Measurements from ENCODE around the gene MAP7.
"Not testable (repeated sequence)": the region's sequence is repeated elsewhere in the genome, so short reads cannot be mapped to it uniquely, and the experiment has no call there.

The MAP7 gene

DNA sequence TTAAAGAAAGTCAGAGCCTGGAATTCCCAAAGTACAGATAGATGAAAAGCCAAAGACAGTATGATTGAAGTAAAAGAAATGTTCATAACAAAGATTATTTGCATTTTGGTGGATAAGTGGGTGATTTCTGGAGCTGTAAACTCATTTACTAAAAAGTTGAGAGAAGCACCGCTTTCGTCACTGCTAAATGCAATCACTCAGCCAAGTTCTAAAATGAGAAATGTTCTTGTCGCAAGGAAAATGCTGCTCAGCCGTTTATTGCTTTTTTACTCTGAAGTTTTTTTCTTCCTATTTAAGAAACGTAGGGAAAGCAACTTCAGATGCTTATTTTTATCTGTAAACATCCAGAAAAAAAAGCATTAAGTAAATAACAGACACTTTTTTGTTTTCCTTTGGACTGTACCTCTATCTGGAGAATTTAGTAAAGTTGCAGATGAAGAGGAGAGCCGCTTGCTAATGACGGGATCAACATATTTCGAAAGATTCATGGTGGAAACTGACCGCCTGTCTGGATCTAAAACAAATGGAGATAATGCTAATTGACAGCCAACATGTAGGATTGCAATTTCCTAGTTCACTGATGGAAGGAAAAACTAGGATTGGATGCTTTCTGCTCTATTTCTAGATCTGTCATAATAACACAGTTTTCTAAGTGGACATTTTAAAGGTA, 166.8 kb downstream of the MAP7 start:
- DNase-seq (ENCODE audit: low read depth): no peak

DNA sequence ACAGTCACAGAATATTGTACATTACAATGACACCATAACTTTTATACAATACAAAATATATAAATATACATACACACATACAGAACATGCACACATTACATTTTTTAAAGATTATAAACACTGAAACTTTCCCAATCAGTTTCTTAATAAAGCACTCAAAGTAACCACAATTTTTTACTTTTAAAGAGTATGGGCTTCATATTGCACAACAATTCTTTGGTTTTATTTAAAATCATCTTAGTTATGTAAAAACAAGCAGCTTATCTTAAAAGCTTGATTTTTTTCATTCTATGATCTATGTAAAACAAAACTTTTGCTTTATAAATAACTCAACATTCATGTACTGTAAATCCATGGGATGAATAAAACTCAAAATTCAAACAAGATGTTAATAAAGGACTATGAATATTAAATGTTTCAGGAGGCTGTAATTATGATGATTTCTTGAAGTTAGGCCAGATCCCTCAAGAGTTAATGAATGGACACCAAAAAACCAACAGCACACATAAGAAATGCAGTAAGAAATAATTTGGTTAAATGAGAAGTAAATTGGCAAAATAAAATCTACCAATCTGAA, 167.5 kb downstream of the MAP7 start:
- DNase-seq (ENCODE audit: low read depth): no peak

DNA sequence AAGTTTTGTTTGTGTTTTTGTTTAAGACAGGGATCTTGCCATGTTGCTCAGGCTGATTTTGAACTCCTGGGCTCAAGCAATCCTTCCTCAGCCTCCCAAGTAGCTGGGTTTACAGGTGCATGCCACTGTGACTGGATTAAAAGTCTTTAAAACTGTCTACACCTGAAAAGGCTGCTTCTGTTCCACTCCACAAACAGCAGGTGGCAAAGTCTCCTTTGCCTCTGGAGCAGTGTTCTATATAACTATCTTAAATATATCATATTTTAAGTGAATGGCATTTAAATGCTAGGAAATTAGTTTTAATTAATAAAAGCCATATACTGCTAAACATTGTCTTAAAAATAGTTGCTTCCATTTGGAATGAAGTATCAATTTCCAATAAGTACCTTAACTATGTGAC, 171.3 kb downstream of the MAP7 start:
- DNase-seq (ENCODE audit: low read depth): peak; percentile 3

DNA sequence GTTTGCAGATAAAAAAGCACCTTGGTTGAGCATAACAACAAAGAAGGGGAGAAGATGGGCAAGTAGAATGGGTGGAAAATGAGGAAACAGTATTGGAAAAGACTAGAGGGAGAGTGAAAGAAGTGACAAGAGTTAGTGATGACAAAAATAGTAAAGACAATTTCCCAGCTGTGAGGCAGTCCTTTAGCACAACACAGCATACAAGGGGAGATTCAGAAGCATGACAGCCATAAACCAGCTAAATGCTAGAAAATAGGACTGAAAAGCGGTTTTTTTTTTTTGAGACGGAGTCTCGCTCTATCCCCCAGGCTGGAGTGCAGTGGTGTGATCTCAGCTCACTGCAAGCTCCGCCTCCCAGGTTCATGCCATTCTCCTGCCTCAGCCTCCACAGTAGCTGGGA, 174.4 kb downstream of the MAP7 start:
- DNase-seq (ENCODE audit: low read depth): not testable (repeated sequence)

DNA sequence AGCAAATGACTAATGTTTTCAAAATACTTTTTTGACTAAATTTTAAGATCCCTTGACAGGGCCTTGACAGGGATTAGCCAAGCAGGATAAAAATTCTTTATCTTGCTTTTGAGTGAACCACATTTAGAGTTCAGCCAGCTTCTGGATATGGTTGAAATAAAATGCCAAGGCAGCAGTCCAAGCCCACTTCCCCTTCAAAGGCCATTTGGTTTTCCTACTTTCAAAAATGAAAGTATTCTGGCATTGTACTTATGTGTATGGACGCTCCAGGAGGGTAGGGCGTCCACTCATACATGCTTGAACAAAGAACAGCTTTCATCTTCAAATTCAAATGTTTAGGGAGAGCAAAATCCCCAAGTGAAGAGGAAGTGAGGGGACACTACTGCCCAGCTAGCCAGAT, 178.3 kb downstream of the MAP7 start:
- DNase-seq (ENCODE audit: low read depth): no peak

DNA sequence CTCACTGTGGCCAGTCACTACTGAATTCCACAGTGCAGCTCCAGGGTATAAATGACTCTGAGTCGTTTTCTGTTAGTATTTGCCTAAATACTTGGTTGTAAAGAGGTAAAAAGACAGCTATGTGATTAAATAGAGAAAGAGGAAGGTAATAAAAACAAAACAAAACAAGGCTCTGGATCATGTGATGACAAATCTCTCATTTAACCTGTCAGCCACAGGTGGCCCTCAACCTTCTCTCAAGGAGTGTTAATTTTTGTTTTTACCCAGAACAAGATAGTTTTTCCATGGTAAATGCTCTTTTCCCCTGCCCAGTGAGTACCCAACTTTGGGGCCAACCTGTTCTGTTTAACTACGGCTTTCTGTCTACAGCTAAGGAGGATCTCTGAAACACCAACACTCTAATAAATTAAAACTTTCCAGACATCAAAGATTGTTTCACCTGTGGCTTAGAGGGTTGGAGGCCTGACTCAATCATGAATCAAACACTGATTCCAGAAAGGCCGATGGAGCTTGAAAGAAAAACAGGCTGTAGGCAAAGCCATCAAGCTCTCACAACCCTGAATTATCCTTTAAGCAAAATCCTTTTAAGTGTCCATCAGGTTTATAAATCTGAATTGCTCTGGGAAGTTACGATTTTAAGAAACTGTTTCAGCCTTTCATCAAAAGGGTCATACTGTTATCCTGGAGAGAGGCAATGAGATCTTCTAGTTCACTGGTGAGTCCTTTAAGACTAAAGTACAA, 179.1 kb downstream of the MAP7 start:
- DNase-seq (ENCODE audit: low read depth): no peak

DNA sequence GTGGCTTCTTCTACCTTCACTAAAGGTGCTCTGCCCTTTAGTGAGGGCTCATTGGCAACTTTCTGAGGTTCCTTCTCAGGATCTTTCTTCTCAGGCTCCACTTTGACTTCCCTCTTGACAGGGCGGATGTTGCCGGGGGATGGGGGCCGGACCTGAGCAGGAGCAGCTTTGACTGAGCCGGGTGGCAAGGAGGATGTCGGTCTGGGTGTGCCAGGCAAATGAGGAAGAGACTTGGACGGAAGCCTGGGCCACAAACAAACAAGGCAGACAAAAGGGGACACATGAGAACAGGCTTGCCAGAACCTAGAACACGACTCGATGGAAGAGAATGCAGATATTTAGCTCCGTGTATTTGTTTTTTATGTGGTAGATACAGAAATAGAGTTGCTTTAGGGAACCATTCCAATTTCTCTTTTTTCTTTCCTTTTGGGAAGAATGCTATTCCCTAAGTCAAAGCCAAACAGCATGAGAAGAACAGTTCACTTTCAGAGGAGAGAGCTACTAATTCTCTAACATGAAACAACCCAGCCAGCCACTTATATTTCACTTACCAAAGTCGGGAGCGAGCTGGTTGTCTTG, 184.4 kb downstream of the MAP7 start:
- DNase-seq (ENCODE audit: low read depth): no peak

DNA sequence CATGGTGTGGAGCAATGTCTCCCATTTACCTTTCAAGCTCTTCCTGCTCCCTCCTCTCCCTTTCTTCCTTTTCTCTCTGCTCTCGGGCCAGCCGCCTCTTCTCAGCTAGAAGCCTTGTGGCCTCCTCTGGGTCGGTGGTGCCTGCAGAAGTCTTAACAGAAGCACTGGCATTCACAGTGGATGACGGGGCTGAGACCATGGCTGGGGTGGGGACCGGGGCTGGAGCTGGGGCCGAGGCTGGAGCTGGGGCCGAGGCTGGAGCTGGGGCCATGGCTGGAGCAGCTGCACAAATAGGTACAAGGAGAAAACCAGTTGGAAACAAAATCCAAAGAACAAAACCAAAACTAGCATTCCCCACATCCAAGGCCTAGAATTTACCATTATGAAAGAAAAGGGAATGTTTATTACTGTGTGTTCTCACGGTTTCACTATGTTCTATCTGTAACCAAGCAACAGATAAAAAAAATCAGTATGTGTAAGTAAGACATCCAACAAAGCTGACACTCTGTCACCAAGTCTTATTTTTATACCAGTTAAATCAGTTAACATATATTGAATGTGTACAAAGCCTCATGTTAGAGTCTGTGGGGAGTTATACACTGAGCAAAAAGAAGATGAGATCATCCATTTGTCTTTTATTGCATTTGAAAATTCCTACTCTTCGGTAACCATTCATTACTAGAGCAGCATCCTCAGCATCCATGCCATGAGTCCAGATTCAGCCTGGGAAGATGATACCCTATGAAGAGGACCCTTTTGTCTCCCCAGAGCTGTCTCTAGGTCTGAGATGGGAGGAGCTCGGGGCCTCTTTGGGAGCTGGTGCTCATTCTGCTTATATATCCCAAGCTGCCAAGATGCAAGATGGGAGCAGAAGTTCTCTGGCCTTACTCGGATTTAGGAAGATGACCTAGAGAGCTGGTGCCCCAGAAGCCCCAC, 187.5 kb downstream of the MAP7 start:
- DNase-seq (ENCODE audit: low read depth): no peak

DNA sequence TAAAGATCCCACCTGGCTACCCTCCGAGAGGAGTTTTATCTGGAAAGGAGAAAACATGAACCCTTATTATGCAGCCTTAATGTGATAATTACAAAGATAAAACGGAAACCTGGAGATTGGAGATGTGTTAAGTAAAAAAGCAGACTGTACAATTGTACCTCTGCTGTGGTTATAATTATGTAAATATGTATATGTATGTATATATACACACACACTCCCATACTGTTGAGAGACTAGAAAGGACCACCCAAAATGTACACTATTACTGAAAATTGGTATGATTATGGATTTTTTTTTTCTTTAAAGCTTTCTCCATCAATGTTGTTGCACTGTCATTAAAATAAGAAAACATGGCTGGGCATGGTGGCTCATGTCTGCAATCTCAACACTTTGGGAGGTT, 188.4 kb downstream of the MAP7 start:
- no peak for DNase-seq (ENCODE audit: low read depth)

DNA sequence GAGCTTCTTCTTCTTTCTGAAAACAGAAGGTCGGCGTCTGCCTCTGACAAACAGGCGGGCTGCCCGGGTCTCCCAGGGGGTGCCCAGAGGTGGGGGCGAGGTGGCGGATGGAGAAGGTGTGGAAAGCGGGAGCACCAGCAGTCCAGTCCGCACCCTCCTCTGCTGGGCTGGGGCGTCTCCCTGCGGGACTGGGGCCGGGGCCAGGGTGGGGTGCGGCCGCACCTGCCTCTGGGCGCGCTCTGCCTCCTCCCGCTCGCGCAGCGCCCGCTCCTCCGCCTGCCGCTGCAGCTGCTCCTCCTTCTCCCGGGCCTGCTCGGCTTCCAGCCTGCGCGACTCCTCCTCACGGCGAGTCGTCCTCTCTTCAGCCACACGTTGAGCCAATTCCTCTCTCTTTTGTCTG, 189.4 kb downstream of the MAP7 start:
- DNase-seq (ENCODE audit: low read depth): no peak

DNA sequence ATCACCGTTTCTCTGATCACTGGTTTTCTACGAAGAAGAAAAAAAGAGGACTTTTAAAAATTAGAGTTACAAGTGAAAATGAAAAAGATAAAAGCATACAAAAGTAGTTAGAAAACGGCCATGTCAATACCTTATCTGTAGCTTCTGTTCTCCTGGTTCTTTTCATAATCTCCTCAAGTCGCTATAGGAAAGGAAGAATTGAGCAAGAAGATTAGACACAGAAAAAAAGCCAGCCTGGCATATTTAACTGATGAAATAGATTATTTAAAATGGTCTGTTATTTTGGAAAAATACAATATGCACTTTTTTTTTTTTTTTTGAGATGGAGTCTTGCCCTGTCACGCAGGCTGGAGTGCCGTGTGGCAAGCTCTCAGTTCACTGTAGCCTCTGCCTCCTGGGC, 190.4 kb downstream of the MAP7 start:
- no peak for DNase-seq (ENCODE audit: low read depth)

DNA sequence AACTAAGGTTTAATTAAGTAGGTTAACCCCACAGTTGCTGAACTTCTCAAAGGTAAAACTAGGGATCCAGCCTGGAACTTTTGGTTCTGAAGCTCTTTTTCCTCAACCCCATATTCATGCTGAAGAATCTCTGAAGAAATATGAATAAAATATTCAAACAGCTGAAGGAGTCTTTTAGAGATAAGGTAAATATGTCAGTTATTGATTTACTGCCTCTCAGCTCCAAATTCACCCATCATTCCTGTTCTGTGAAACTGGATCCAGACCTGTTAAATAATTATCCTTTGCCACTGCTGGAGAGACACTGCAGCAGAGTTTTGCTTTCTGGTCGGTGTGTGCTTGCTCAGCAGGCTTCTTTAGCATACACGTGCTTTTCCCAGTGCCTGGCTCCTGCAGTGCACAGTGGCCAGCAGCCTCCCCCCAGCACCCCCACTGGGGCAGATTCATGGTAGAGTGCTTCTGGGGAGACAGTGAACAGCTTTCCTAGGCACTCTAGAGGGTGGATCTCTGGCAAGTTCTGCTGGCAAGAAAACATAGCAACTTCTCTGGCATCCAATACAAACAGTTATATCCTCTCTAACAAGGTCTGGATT, 198.6 kb downstream of the MAP7 start:
- no peak for DNase-seq (ENCODE audit: low read depth)

DNA sequence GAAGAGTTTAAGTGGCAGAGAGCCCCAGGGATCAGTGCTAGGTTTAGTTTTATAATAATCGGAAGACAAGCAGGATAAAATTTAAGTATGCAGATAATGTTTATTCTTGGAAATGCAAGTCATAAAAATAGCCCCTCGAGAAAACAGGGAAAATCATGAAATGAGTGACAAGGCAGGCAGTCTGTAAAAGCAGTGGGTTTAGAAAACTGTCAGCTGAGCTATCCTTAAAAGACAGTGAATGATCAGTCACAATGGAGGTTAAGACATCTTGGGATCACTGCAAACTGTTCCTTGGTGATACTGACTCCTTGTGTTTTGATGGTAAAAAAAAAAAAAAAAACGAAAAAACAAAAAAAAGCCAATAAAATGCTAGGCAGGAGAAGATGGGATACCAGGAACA, 199.3 kb downstream of the MAP7 start:
- DNase-seq (ENCODE audit: low read depth): no peak

DNA sequence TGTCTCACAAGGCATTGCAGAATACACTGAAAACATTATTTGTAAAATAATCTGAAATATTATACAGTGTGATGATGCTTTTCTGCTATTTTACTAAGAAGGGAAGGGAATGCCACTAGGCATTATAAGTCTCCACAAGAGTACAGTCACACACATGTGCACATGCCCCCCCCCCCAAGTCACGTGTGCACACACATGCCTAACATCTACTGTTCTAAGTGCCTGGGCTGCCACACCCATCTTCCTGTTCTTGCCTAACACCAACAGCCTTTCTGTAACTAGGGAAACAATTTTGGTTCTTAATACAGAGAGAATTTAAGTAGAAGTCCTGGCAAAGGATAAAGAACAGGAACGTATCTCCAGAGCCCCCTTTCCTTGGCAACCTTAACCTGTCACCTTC, 202.4 kb downstream of the MAP7 start:
- no peak for DNase-seq (ENCODE audit: low read depth)

DNA sequence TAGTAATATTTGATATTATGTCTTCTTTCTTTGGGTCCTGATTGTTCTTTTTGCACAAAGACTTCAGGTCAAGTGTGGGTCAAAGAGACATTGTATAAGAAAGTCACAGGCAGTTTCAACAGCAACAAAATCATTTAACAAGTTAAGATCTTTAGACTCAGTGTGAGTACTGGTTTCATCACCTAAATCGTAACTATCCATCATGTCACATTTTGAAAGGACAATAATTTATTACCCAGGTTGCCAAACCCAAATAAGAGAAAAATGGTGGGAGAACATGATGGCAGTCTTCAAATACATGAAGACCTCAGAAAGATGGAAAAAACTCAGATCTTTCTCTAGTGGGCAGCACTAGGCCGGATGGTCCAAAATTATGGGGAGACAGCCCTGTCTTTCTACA, 205.1 kb downstream of the MAP7 start:
- DNase-seq (ENCODE audit: low read depth): no peak

DNA sequence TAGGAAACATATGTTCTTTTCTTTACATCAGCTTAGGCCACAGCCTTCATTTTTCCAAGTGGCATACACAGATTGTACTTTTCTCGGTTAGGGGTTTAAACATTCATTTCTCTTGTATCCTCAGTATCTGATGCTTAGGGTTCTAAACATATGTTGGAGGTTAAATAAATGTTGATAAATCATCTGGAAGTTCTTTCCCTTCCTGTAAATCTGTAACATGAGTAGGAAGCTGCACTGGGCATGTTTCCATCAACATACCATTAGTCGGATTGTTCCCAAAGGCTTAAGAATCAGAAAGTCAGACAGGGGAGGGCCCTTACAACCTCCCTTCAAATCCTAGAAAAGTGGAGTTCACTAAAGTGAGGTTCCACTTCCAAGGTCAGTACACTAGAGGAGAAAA, 205.8 kb downstream of the MAP7 start:
- DNase-seq (ENCODE audit: low read depth): no peak

DNA sequence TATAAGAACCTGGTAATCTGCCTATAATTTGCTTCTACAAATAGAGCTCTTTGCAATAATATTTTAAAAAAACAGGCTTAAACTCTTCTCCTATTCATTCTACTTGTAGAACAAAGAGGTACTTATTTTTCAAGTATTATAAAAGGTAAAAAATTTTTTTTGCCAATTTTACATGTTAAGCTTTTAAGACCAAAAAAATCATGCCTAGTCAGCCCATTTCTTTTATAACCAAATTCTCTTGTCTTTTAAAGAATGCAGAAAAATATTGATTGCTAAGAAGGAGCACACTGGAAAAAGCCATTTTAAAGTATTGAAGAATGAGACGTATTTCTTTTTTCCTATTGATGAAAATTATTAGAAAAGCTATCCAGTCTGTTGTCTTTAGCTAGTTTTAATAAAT, 206.5 kb downstream of the MAP7 start:
- no peak for DNase-seq (ENCODE audit: low read depth)

DNA sequence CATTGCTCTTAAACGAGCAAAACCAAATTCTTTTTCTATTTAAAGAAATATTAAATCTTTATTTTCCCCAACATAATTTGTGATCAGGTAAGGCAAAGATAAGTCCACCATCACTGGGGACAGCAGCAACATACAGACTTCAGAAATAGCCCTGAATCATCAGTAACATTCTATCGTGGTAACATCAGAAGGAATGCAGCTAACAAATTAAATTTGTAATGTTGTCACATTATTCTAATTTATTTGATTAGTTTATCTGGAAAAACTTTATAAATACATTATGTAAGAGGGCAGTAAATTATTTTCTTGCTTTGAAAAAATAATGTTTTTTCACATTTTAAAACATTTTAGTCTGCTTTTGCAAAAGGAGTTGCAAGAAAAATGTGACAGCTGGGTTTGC, 206.9 kb downstream of the MAP7 start:
- no peak for DNase-seq (ENCODE audit: low read depth)

DNA sequence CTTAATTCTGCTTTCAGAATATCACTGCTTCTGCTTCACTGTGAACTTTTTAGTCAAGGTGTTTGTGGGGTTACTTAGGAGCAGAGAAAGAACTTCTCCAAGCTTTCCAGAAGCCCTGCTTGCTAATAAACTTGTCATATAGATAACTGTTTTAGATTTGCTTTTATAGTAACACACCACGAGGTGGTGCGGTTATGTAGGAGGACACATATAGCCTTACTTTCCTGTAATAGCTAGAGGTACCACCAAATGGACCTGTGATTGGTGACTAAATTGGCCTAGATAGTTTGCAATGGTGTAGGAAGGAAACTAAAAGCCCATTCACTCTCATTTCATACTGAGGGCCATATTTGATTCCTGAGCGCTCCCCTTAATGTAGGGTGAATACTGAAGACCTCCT, 208.3 kb downstream of the MAP7 start:
- peak; percentile 44 for DNase-seq (ENCODE audit: low read depth)

DNA sequence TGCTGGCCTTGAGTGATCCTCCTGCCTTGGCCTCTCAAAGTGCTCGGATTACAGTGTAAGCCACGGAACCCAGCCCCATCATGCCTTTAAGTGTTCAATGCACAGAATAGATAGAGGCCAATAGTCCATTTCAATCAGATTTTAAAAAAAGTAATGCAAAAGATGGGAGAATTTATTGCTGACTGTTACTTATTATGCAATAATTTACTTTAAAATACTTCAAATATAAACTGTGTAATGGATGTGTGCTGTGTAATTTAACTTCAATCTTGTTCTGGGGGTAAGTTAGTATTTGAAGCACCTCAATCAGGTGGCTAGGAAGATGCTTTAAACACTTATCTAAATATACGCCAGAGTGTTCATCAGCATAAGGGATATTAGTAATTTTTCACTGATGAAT, 208.9 kb downstream of the MAP7 start:
- DNase-seq (ENCODE audit: low read depth): no peak

DNA sequence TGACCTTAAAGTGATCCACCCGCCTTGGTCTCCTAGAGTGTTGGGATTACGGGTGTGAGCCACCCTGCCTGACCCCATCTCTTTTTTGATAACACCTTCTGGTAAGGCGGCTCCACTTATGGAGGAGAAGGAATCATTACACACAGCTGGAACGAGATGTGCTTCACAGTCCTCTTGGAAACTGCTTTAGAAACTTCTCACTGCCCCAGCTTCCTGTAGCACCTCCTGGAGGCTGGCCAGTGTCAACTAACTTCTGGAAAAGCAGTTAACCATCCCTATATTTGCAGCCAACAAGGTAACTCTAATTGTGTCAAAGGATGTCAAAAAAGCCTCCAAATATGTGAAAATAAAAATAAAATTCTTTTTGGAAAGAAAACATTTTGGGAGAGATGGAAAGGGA, 211.7 kb downstream of the MAP7 start:
- no peak for DNase-seq (ENCODE audit: low read depth)

DNA sequence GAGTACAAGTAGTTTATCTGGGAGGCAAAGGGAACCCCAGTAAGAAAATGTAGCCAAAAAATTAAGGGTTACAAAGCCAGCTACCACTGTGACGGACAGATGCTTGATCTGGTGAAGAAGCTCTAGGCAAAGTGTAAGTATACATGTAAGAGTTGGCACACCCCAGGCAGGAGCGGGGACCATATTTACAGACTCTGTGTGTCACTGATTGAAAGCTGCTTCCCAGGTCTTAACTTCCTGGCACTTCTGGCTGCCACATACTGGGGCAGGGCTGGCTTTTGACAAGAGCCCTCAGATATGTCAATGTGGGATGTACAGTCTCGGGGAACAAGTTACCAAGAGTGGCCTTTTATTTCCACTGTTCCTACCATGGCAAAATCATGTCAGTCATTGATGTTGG, 212.6 kb downstream of the MAP7 start:
- DNase-seq (ENCODE audit: low read depth): no peak

All from ELR (cell line).